Pons (tissue), 1 donor: ENCODE results near the gene PRRG4.
A peak's percentile ranks its signal among the peaks of the same experiment; 100 is the strongest.
"Not testable (repeated sequence)": the region's sequence is repeated elsewhere in the genome, so short reads cannot be mapped to it uniquely, and the experiment has no call there.

Experiments used
- DNase-seq: peaks from one replicate; pipeline ENCODE4 v3.0.0-alpha.2; 2016; ENCODE audit warnings: low spot score

Gene PRRG4

DNA sequence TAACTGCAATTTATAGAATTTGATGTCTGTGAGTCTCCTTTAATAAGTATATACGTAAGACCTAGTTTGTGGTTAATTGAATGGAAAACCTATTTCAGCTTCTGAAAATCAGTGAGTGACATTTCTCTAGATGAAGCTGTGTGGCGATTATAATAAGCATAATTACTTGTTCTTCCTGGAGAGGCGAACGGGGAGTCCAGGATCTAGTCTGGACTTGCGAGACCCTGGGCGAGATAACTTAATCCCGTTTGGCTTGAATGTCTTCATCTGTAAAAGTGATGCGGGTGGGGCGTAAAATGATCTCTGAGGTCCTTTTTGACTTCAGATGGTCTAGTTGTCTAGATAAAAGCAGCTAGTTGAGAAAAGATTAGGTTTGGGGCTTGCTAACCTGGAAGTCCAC is 1.1 kb downstream of the PRRG4 start:
- DNase-seq = no peak

DNA sequence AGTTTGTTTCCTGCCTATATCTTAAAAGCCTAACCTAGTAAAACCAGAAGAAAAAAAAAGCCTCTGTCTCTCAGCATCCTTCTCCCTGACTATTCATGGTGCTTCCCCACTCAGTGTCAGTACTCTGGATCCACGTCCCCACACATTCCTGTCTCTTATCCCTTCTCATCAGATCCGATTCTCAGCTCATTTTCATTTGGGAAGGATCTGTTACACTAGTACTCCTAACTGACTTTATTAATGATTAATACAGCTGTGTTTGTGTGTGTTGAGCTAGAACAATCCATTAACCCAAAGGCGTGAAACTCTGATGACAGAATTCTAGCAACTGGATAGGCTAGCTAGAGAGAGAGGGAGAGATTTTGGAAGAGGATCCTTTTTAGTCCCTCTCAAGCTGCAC is 1.5 kb downstream of the PRRG4 start:
- no peak for DNase-seq

GRCh38 chr11:32833921-32834320 is 4.2 kb downstream of the PRRG4 start:
- no peak for DNase-seq

DNA sequence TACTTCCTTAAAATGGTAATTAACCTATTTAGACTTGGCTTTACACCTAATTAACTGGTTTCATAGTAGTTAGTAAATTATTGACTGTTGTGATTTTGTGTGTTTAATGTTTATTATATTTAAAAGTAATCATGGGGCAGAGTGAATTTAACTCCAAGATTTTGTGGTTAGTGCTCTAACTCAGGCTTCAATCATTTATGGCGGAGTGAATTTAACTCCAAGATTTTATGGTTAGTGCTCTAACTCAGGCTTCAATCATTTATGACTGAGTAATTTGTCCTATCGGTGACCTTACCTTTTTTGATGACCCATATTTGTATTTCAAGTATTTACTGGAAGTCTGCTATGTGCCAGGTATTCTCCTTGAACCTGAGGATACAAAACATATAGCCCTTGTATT is 7.2 kb downstream of the PRRG4 start:
- DNase-seq = no peak

GRCh38 chr11:32838505-32839274 is 9.0 kb downstream of the PRRG4 start:
- no peak for DNase-seq

- no peak for DNase-seq
These were observed 9.6 kb downstream of the PRRG4 start for GRCh38 chr11:32839308-32839707.

DNA sequence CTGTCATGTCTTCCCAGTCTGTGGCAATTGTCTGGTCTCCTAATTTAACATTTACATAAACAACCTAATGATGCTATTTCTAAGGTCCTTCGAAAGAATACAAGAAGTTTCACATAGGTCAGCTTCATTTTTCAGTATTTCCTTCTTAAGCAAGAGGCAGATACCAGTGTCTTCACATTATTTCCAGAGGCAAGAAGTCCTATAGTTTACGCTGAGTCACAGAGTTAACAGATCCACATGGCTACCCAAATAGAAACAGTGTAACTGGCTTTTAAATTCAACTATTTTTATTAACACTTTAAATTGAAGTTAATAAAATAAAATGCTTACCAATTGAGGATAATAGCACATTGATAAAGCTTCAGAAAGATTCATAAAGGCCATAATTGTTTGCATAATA is 10.9 kb downstream of the PRRG4 start:
- no peak for DNase-seq

- DNase-seq = no peak
These were observed 13.8 kb downstream of the PRRG4 start for GRCh38 chr11:32843544-32843943.

DNA sequence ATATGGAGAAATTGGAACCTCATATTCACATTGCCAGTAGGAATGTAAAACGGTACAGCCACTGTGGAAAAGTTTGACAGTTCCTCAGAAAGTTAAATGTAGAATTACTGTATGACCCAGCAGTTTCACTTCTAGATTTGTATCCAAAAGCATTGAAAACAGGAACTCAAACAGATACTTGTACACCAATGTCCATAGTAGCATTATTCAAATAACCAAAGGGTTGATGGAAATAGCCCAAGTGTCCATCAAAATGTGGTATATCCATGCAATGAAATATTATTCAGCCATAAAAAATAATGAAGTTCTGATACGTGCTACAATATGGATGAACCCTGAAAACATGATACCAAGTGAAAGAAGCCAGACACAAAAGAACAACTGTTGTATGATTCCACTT is 17.8 kb downstream of the PRRG4 start:
- peak; percentile 80 for DNase-seq

- DNase-seq = no peak
These were observed 20.0 kb downstream of the PRRG4 start for GRCh38 chr11:32849761-32850160.

DNA sequence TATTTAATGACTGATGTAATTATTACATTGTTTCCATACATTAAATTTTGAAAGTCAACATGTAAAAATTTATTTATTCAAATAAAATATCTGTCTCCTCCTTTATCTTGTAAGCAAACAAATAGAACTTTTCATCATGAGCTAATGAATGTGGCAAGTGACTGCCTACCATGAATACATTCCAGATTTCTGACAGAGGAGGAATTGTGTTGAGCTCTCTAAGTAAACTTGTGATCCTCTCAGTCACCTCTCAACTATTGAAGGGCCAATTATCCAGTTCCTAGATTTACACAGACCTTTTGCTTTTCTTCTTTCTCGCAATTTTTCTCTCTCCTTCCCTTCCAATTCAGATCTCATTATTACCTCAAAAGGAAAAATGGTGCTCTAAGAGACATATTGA is 21.5 kb downstream of the PRRG4 start:
- peak; percentile 69 for DNase-seq

- DNase-seq = no peak
These were observed 22.5 kb downstream of the PRRG4 start for GRCh38 chr11:32852207-32852606.

- DNase-seq = no peak
These were observed 25.9 kb downstream of the PRRG4 start for GRCh38 chr11:32855601-32856000.

- no peak for DNase-seq
These were observed 29.0 kb downstream of the PRRG4 start for GRCh38 chr11:32858731-32859130.

- no peak for DNase-seq
These were observed 32.3 kb downstream of the PRRG4 start for GRCh38 chr11:32861850-32862577.

GRCh38 chr11:32864555-32864954 is 34.8 kb downstream of the PRRG4 start:
- DNase-seq = no peak

GRCh38 chr11:32868752-32869151 is 39.0 kb downstream of the PRRG4 start:
- DNase-seq = not testable (repeated sequence)

- no peak for DNase-seq
These were observed 40.9 kb downstream of the PRRG4 start for GRCh38 chr11:32870676-32871075.

DNA sequence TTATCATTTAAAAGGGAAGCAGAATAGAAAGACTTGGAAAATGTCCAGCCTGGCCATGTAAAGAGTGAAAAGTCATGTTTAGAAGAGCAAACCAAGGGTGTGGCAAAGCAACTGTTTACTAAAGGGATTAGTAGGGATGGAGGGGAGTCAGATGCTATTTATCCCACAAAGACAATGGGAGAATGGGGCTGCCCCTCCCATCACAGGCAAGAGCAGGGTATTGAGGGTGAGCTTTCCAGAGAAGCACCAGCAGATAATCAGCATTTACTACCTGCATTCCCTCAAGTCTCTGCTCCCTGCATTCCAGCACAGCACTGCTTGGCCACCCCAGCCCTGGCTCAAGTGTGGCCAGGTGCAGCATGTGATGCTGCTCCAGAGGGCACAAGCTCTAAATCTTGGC is 44.4 kb downstream of the PRRG4 start:
- DNase-seq = no peak

DNA sequence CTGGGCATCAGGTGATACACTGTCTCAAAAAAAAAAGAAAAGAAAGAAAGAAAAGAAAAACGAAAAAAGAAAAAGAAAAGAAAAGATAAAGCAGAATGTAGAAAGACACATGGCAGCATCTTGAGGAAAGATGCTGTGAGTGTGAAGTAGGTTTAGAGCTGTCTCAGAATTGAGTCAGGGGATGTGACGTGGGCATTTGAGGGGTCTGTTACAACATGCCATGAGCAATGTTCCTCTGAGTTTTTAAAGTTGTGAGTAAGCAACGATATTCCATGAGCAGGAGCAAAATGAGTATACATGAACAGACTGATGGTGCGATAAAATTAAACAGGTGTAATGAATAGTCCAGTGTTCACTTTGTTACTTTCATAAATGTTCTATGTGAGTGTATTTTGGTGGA is 51.6 kb downstream of the PRRG4 start:
- no peak for DNase-seq

GRCh38 chr11:32883421-32883820 is 53.7 kb downstream of the PRRG4 start:
- DNase-seq = no peak

DNA sequence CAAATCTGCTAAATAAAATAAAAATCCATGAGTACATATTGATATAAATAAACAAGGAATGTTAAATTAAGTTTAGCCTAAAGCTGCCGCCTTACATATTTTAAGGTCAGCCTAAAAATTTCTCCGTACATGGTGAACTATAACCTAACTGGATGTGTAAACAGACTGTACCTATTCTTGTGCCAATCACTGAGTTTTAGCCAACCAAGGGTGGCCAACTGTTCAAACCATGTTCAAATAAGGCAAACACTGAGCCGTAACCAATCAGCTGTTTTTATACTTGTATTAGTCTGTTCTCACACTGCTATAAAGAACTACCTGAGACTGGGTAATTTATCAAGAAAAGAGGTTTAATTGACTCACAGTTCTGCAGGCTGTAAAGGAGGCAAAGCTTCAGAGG is 54.3 kb downstream of the PRRG4 start:
- no peak for DNase-seq

DNA sequence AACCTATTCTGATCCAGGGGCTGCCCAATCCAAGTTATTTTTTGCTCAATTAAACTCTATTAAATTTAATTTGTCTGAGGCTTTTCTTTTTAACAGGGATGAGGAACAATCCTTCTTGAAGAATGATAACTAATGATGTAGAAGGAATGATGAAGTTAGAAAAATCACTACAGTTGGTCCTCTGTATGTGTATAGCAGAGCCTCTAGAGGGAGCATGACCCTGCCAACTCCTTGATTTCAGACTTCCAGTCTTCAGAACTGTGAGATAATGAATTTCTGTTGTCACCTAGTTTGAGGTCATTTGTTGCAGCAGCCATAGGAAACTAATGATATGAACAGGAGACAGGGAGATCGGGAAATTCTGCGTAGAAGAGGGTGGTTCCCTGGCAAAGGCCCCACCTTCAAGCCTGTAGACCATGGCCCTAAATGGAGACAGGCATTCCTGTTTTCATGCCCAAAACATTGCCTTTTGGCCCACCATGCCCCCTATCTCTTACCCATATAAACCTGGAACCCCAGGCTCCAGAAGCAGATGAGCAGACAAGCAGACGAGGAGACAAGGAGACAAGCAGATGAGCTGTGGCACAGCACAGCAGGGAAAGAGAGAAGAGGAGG is 55.1 kb downstream of the PRRG4 start:
- DNase-seq = no peak
